HL-60 (cell line): Measurements from ENCODE around the gene STON1.
"Not testable (repeated sequence)": the region's sequence is repeated elsewhere in the genome, so short reads cannot be mapped to it uniquely, and the experiment has no call there.

Source experiments
- DNase-seq, 2 experiments: peaks; one replicate each; pipeline ENCODE4 v3.0.0-alpha.2; 2010 to 2020; ENCODE audit warnings: low read depth in 1 of 2, low spot score in 1 of 2
- H3K27ac ChIP-seq: fragments of 250-450 bp; sonication (Bioruptor Pico); replicated peaks from 2 replicates; pipeline ENCODE4 v1.5.1; 2020; ENCODE audit warnings: mild to moderate bottlenecking, moderate library complexity
- H3K27me3 ChIP-seq: fragments of 250-450 bp; sonication (Bioruptor Pico); 2 replicates; pipeline ENCODE4 v1.5.1; 2021; ENCODE audit warnings: mild to moderate bottlenecking, moderate library complexity; ENCODE audit not compliant: insufficient read depth, poor library complexity, severe bottlenecking
- H3K4me3 ChIP-seq: replicated peaks from 2 replicates; pipeline ENCODE4 v1.5.1; 2011; ENCODE audit warnings: mild to moderate bottlenecking, control low read depth, low read length; ENCODE audit not compliant: insufficient read depth
- GABPA ChIP-seq: IDR thresholded peaks from 2 replicates; pipeline ENCODE4 v1.6.1; 2012; ENCODE audit warnings: low read depth
- POLR2AphosphoS5 ChIP-seq: IDR thresholded peaks from 2 replicates; pipeline ENCODE4 v1.6.1; 2012; ENCODE audit warnings: low read depth
- SPI1 ChIP-seq: IDR thresholded peaks from 2 replicates; pipeline ENCODE4 v1.6.1; 2012; ENCODE audit warnings: low read depth, mild to moderate bottlenecking, borderline replicate concordance
- TF ChIP-seq, protein P1 (sequence below): IDR thresholded peaks from one replicate; pipeline ENCODE4 v1.5.1; 2011; ENCODE audit warnings: low read length, control low read depth, inconsistent platforms; ENCODE audit not compliant: insufficient read depth
- TF ChIP-seq, protein P2 (sequence below): IDR thresholded peaks from 2 replicates; pipeline ENCODE4 v1.6.1; 2012; ENCODE audit warnings: low read depth; ENCODE audit not compliant: insufficient replicate concordance

Gene STON1

DNA sequence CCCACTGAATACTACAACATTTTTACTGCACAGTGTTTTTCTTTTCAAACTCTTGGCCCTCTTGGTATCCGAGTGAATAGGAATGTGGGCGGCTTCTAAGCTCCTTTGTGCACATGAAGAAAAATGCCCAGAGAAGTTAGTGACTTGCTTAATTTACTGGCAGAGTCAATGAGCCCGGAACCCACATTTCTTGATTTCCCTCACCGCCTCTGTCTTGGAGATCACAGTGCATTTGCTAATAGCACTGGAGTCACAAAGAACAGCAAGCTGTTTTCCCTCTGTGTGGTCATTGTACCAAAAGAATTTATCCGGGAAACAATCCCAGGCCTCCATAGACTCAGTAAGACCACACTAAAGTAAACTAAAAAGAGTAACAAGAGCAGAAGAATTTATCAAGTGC, 18.9 kb downstream of the STON1 start:
- DNase-seq = no peak
- Histone ChIP-seq H3K27me3 (no peaks in the 10 kb centered on the region), H3K4me3 (no peak overlapping the region), H3K27ac (no peak overlapping the region)
- no peak for TF ChIP-seq POLR2AphosphoS5
- no peak for TF ChIP-seq SPI1

DNA sequence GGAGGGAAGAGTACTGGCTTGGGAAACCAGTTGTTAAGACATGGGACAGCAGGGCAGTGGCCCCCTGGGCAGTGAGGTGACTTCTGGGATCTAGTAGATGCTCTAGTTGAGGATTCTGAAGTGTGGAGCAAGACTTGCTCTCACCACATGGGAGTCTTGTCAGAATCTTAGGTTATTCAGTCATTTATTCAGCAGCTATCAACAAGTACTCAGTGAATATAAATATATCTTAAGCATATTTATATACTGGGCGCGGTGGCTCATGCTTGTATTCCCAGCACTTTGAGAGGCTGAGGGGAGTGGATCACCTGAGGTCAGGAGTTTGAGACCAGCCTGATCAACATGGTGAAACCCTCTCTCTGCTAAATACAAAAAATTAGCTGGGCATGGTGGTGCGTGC, 20.0 kb downstream of the STON1 start:
- H3K27ac ChIP-seq = no peak overlapping the region
- TF ChIP-seq GABPA (no peak), POLR2AphosphoS5 (no peak), SPI1 (no peak)
- TF ChIP-seq, protein P1, sequence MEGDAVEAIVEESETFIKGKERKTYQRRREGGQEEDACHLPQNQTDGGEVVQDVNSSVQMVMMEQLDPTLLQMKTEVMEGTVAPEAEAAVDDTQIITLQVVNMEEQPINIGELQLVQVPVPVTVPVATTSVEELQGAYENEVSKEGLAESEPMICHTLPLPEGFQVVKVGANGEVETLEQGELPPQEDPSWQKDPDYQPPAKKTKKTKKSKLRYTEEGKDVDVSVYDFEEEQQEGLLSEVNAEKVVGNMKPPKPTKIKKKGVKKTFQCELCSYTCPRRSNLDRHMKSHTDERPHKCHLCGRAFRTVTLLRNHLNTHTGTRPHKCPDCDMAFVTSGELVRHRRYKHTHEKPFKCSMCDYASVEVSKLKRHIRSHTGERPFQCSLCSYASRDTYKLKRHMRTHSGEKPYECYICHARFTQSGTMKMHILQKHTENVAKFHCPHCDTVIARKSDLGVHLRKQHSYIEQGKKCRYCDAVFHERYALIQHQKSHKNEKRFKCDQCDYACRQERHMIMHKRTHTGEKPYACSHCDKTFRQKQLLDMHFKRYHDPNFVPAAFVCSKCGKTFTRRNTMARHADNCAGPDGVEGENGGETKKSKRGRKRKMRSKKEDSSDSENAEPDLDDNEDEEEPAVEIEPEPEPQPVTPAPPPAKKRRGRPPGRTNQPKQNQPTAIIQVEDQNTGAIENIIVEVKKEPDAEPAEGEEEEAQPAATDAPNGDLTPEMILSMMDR = no peak
- TF ChIP-seq, protein P2, sequence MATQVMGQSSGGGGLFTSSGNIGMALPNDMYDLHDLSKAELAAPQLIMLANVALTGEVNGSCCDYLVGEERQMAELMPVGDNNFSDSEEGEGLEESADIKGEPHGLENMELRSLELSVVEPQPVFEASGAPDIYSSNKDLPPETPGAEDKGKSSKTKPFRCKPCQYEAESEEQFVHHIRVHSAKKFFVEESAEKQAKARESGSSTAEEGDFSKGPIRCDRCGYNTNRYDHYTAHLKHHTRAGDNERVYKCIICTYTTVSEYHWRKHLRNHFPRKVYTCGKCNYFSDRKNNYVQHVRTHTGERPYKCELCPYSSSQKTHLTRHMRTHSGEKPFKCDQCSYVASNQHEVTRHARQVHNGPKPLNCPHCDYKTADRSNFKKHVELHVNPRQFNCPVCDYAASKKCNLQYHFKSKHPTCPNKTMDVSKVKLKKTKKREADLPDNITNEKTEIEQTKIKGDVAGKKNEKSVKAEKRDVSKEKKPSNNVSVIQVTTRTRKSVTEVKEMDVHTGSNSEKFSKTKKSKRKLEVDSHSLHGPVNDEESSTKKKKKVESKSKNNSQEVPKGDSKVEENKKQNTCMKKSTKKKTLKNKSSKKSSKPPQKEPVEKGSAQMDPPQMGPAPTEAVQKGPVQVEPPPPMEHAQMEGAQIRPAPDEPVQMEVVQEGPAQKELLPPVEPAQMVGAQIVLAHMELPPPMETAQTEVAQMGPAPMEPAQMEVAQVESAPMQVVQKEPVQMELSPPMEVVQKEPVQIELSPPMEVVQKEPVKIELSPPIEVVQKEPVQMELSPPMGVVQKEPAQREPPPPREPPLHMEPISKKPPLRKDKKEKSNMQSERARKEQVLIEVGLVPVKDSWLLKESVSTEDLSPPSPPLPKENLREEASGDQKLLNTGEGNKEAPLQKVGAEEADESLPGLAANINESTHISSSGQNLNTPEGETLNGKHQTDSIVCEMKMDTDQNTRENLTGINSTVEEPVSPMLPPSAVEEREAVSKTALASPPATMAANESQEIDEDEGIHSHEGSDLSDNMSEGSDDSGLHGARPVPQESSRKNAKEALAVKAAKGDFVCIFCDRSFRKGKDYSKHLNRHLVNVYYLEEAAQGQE = no peak
- no peak overlapping the region for H3K4me3 ChIP-seq
- no peaks in the 10 kb centered on the region for H3K27me3 ChIP-seq
- DNase-seq = no peak

DNA sequence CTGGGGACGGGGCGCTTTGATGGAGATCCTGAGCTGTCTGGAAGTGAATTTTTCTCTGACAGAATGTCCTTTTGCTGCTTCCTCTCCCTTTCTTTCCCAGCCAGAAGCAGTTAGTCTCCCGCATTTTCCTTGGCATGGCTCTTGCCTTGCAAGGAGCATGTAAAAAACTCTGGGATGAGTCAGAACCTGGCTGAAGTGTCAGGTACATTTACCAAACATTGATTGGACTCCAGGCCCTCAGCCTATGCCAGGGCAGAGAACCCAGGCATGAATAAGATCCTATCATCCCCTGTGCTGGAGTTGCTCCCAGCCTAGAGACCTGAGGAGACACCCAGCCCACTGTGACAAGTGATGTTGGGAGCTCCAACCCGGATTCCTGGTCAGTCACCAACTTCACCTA, 21.6 kb downstream of the STON1 start:
- H3K27ac ChIP-seq = no peak overlapping the region
- H3K4me3 ChIP-seq = no peak overlapping the region
- DNase-seq = no peak
- no peak for TF ChIP-seq POLR2AphosphoS5
- TF ChIP-seq SPI1 = no peak
- no peak for TF ChIP-seq GABPA
- TF ChIP-seq, protein P2 = no peak
- TF ChIP-seq, protein P1 = no peak
- no peaks in the 10 kb centered on the region for H3K27me3 ChIP-seq

DNA sequence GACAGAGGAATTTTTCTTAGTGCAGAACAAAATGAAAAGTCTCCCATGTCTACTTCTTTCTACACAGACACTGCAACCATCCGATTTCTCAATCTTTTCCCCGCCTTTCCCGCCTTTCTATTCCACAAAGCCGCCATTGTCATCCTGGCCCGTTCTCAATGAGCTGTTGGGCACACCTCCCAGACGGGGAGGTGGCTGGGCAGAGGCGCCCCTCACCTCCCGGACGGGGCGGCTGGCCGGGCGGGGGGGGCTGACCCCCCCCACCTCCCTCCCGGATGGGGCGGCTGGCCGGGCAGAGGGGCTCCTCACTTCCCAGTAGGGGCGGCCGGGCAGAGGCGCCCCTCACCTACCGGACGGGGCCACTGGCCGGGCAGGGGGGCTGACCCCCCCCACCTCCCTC, 25.1 kb downstream of the STON1 start:
- H3K27ac ChIP-seq, H3K4me3 ChIP-seq, H3K27me3 ChIP-seq, DNase-seq: not testable (repeated sequence)

DNA sequence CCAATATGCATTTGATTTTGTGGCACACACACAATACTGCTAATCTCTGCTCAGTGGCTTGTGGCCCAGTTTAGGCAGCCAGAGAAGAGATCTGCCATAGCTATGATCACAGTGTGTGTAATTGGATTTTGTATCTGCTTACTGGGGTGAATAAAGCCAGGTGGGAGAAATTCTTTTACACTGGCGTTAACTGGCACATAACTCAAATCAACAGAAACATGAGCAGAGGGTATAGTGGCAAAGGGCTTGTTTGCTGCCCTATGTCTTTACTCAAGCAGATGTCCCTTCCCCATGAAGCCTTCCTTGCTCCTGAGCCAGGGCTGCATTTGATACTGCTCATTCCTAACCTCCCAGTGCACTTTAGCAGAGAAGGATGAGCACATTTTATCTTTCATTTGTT, 28.5 kb downstream of the STON1 start:
- no peak for DNase-seq
- no peak overlapping the region for H3K4me3 ChIP-seq
- H3K27me3 ChIP-seq = no peaks in the 10 kb centered on the region
- TF ChIP-seq GABPA (no peak), SPI1 (no peak), POLR2AphosphoS5 (no peak)
- TF ChIP-seq, protein P2 = no peak
- TF ChIP-seq, protein P1 = no peak
- H3K27ac ChIP-seq = no peak overlapping the region
